GM18951 (cell line): ENCODE data around the gene REXO1.
A peak's percentile ranks its signal among the peaks of the same experiment; 100 is the strongest.

Experiments
- POLR2A ChIP-seq: IDR thresholded peaks from 4 replicates; pipeline ENCODE4 v1.6.1; 2011; ENCODE audit warnings: mild to moderate bottlenecking; ENCODE audit not compliant: insufficient read length, insufficient read depth; ENCODE audit errors: extremely low read depth
- in situ Hi-C: fragments of 300-500 bp; cut with MboI; formaldehyde crosslinking; loops from one replicate; pipeline ENCODE4 v1.12.0; 2022; ENCODE audit warnings: low sequenced_read_pairs, mixed read lengths, inconsistent platforms; ENCODE audit not compliant: unreplicated experiment

The REXO1 gene

GRCh38 chr19:1817553-1818179 lies 30.6 kb downstream of the REXO1 start:
- TF ChIP-seq POLR2A = no peak
- in situ Hi-C loops = no loop called here

- no peak for TF ChIP-seq POLR2A
- in situ Hi-C loops = no loop called here
Observed at GRCh38 chr19:1816530-1817298, 31.6 kb downstream of the REXO1 start.

GRCh38 chr19:1815605-1816529 lies 32.4 kb downstream of the REXO1 start:
- in situ Hi-C loops = no loop called here

GRCh38 chr19:1814833-1815604 lies 33.3 kb downstream of the REXO1 start:
- in situ Hi-C loops = no loop called here
- TF ChIP-seq POLR2A = no peak

More at GRCh38 chr19:1815605-1816529, 32.4 kb downstream of the REXO1 start:
- TF ChIP-seq POLR2A = no peak

- TF ChIP-seq POLR2A = no peak
- in situ Hi-C loops = no loop called here
Observed at GRCh38 chr19:1814391-1814790, 33.9 kb downstream of the REXO1 start.

- in situ Hi-C loops = no loop called here
Observed at GRCh38 chr19:1813192-1814182, 34.8 kb downstream of the REXO1 start.

GRCh38 chr19:1812426-1813191 lies 35.7 kb downstream of the REXO1 start:
- peak; percentile 54 for TF ChIP-seq POLR2A
- in situ Hi-C loops = no loop called here

More at GRCh38 chr19:1813192-1814182, 34.8 kb downstream of the REXO1 start:
- no peak for TF ChIP-seq POLR2A

GRCh38 chr19:1811942-1812425 lies 36.3 kb downstream of the REXO1 start, which contains the start of gene ATP8B3:
Gene ATP8B3, minus strand, starts transcription at chr19:1812276. Its CDS starts 540 bp downstream, at chr19:1811736.
- in situ Hi-C loops = no loop called here
- peak; percentile 45 for TF ChIP-seq POLR2A

- in situ Hi-C loops = no loop called here
- TF ChIP-seq POLR2A = no peak
Observed at GRCh38 chr19:1811472-1811894, 36.8 kb downstream of the REXO1 start.

GRCh38 chr19:1810439-1811160 lies 37.7 kb downstream of the REXO1 start:
- in situ Hi-C loops = no loop called here
- TF ChIP-seq POLR2A = no peak
